Measurements from ENCODE around the gene LRRFIP1. TPM values are rescaled to one million over a fixed set of nuclear protein-coding genes. Genes with fewer than 3 reads are reported as not detected.

Gene LRRFIP1
- total and polyA plus RNA-seq, 2 of the 13 experiments (the other 11 are each of a cell fraction or from before 2014, with no cell fraction given): 15.9 to 40.5 TPM

DNA sequence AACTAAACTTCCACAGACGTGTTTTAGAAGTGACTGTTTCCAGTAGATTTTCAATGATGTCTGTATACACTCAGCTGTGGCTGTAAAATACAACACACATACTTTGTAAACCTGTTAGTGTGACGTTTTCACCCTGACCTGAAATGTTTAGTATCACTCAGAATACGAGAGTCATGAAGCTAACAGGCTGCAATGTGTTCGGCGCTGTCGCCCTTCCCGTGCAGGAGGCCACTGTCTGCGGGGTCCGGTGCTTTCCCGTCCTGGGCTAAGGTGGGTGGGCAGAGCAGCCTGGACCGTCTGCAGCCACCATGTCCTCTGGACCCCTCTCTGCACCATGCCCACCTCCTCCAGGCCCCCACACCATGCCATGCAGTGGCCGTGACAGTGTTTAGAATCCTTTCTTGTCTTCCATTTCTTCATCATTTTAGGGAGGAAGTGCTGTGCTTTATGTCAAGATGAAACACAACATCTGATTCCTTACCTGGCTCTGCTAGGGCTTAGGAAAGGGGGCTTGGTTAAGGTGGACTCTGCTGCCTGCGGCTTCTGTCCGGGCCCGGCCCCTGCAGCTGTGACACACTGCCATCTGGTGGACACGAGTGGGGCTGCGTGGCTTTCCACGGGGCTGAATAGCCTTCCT is 117.3 kb downstream of the LRRFIP1 start (continued):
- TF ChIP-seq ZSCAN22 (CRISPR knock-in tag; IDR thresholded peaks at IDR 0.05) (no peak), ZNF619 (CRISPR knock-in tag; IDR thresholded peaks at IDR 0.05) (peak; percentile 80; the same call in 1 of the 2 replicates), ZKSCAN1 (IDR thresholded peaks at IDR 0.05; ENCODE audit: low read length) (no peak), MXI1 (IDR thresholded peaks at IDR 0.05; ENCODE audit: borderline replicate concordance, low read depth, low read length) (peak; percentile 52; the same call in 1 of the 3 replicates), CCAR2 (optimal IDR thresholded peaks at IDR 0.05; ENCODE audit: low read depth, low read length) (no peak), FOXK1 (CRISPR knock-in tag; IDR thresholded peaks at IDR 0.05; ENCODE audit: borderline replicate concordance, low read depth) (no peak; the same call in 1 of the 2 replicates), RARG (CRISPR knock-in tag; IDR thresholded peaks at IDR 0.05; ENCODE audit: low read depth) (no peak), RFX3 (CRISPR knock-in tag; IDR thresholded peaks at IDR 0.05) (no peak), RBFOX2 (IDR thresholded peaks at IDR 0.05; ENCODE audit: low read depth, low read length) (no peak), ZNF772 (CRISPR knock-in tag; IDR thresholded peaks at IDR 0.05) (0 out of 2 replicates have a peak, but pooled peaks have one; percentile 21), ZNF878 (CRISPR knock-in tag; IDR thresholded peaks at IDR 0.05) (no peak), FLYWCH1 (CRISPR knock-in tag; IDR thresholded peaks at IDR 0.05) (no peak), ZNF431 (CRISPR knock-in tag; IDR thresholded peaks at IDR 0.05; ENCODE audit: borderline replicate concordance, low read depth) (0 out of 2 replicates have a peak, but pooled peaks have one; percentile 43)
- TF ChIP-seq, protein P1, sequence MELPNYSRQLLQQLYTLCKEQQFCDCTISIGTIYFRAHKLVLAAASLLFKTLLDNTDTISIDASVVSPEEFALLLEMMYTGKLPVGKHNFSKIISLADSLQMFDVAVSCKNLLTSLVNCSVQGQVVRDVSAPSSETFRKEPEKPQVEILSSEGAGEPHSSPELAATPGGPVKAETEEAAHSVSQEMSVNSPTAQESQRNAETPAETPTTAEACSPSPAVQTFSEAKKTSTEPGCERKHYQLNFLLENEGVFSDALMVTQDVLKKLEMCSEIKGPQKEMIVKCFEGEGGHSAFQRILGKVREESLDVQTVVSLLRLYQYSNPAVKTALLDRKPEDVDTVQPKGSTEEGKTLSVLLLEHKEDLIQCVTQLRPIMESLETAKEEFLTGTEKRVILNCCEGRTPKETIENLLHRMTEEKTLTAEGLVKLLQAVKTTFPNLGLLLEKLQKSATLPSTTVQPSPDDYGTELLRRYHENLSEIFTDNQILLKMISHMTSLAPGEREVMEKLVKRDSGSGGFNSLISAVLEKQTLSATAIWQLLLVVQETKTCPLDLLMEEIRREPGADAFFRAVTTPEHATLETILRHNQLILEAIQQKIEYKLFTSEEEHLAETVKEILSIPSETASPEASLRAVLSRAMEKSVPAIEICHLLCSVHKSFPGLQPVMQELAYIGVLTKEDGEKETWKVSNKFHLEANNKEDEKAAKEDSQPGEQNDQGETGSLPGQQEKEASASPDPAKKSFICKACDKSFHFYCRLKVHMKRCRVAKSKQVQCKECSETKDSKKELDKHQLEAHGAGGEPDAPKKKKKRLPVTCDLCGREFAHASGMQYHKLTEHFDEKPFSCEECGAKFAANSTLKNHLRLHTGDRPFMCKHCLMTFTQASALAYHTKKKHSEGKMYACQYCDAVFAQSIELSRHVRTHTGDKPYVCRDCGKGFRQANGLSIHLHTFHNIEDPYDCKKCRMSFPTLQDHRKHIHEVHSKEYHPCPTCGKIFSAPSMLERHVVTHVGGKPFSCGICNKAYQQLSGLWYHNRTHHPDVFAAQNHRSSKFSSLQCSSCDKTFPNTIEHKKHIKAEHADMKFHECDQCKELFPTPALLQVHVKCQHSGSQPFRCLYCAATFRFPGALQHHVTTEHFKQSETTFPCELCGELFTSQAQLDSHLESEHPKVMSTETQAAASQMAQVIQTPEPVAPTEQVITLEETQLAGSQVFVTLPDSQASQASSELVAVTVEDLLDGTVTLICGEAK (IDR thresholded peaks at IDR 0.05): no peak
- TF ChIP-seq, protein P1 (CRISPR knock-in tag; IDR thresholded peaks at IDR 0.05): no peak
- TF ChIP-seq, protein P2, sequence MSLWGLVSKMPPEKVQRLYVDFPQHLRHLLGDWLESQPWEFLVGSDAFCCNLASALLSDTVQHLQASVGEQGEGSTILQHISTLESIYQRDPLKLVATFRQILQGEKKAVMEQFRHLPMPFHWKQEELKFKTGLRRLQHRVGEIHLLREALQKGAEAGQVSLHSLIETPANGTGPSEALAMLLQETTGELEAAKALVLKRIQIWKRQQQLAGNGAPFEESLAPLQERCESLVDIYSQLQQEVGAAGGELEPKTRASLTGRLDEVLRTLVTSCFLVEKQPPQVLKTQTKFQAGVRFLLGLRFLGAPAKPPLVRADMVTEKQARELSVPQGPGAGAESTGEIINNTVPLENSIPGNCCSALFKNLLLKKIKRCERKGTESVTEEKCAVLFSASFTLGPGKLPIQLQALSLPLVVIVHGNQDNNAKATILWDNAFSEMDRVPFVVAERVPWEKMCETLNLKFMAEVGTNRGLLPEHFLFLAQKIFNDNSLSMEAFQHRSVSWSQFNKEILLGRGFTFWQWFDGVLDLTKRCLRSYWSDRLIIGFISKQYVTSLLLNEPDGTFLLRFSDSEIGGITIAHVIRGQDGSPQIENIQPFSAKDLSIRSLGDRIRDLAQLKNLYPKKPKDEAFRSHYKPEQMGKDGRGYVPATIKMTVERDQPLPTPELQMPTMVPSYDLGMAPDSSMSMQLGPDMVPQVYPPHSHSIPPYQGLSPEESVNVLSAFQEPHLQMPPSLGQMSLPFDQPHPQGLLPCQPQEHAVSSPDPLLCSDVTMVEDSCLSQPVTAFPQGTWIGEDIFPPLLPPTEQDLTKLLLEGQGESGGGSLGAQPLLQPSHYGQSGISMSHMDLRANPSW (CRISPR knock-in tag; IDR thresholded peaks at IDR 0.05; ENCODE audit: borderline replicate concordance): 0 out of 2 replicates have a peak, but pooled peaks have one; percentile 74
- TF ChIP-seq, protein P3, sequence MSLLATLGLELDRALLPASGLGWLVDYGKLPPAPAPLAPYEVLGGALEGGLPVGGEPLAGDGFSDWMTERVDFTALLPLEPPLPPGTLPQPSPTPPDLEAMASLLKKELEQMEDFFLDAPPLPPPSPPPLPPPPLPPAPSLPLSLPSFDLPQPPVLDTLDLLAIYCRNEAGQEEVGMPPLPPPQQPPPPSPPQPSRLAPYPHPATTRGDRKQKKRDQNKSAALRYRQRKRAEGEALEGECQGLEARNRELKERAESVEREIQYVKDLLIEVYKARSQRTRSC (CRISPR knock-in tag; IDR thresholded peaks at IDR 0.05; ENCODE audit: low read depth): no peak

Data from HepG2 (cell line).